H7 (cell line): Measurements from ENCODE around the gene CAB39L. TPM values are rescaled to one million over a fixed set of nuclear protein-coding genes. Genes with fewer than 3 reads are reported as not detected.

Experiments used
- DNase-seq: peaks from one replicate; pipeline ENCODE4 v3.0.0; 2012
- H3K27me3 ChIP-seq: 2 replicates; pipeline ENCODE4 v1.6.0; 2011; ENCODE audit warnings: mild to moderate bottlenecking, low read length; ENCODE audit not compliant: control insufficient read depth, insufficient read depth
- H3K36me3 ChIP-seq: replicated peaks from 2 replicates; pipeline ENCODE4 v1.5.1; 2011; ENCODE audit warnings: low read length; ENCODE audit not compliant: control insufficient read depth, insufficient read depth
- H3K4me3 ChIP-seq: 2 replicates; pipeline ENCODE4 v1.5.1; 2011; ENCODE audit warnings: low read depth, mild to moderate bottlenecking, control low read depth, low read length, moderate library complexity; ENCODE audit not compliant: insufficient read depth
- total RNA-seq: library from RNA; depleted of rRNA; stranded (reverse); fragments of >200 nt; shearing (Covaris generic); gene quantifications from 2 replicates; pipeline ENCODE4 v1.2.3, GENCODE V29; 2014

CAB39L gene
- total RNA-seq, 1 experiment from 2014 or later = 4.0 TPM

GRCh38 chr13:49357694-49358093 is 86.2 kb downstream of the CAB39L start:
- no peaks in the 10 kb centered on the region for H3K27me3 ChIP-seq
- no peak for DNase-seq
- H3K36me3 ChIP-seq = no peaks in the 10 kb centered on the region
- no peak overlapping the region for H3K4me3 ChIP-seq

DNA sequence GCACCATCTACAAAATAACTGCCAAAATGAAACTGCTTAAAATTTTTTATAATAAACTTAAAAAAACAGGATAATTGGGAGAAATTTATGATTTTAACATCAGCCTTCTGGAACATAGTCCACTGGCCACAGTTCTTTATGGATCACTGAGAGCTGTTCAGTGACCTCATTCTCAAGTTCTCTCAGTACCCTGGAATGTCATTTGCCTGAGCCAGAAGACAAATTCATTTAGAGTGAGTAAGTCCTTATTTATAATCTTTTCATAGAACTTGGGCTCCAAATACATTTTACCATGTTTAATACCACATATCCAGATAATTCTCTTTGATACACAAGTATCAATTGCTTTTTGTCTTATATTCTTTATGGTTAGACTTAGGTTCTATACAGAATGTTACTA is 87.6 kb downstream of the CAB39L start:
- no peaks in the 10 kb centered on the region for H3K36me3 ChIP-seq
- DNase-seq = no peak

DNA sequence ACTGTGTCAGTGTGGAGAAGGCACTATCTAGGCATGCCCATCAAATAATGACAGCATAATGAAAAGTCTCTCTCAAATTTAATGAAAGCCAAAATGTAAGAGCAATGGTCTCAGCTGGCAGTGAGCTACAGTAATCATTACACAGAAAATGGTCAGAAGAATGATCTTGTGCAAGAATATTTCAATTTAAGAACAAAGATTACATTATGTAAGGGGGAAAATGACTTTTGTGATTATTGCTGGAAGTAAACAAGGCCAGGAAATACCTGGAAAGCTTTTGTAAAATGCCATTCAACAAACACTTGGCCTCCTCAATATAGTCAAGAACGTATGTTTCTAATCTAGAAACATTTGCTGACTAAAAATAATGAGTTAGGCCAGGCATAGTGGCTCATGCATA is 89.1 kb downstream of the CAB39L start:
- Histone ChIP-seq H3K36me3 (no peaks in the 10 kb centered on the region), H3K27me3 (no peaks in the 10 kb centered on the region)
- no peak for DNase-seq

More for the DNA sequence above, 87.6 kb downstream of the CAB39L start:
- H3K4me3 ChIP-seq = no peak overlapping the region
- H3K27me3 ChIP-seq = no peaks in the 10 kb centered on the region

GRCh38 chr13:49353908-49354307 is 90.0 kb downstream of the CAB39L start:
- no peaks in the 10 kb centered on the region for H3K36me3 ChIP-seq
- no peak overlapping the region for H3K4me3 ChIP-seq
- no peaks in the 10 kb centered on the region for H3K27me3 ChIP-seq
- DNase-seq = no peak

More for the DNA sequence above, 89.1 kb downstream of the CAB39L start:
- no peak overlapping the region for H3K4me3 ChIP-seq

DNA sequence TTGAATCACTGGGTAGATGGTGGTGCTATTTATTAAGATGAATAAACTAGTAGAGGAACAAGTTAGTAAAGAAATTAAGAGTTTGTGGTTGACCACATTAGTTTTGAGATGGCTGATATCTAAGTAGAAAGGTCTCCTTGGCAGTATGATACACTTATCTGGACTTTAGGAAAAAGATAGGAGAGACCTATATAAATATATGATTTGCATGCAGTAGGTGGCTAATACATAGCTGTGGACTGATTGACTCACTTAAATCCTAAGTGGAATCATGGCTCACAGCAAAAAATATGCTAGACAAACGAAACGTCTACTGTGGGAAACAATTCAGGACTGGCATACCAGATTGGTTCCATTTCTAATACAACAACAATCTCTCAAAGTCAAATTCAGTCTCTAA is 92.0 kb downstream of the CAB39L start:
- no peak for DNase-seq
- no peaks in the 10 kb centered on the region for H3K36me3 ChIP-seq
- H3K4me3 ChIP-seq = no peak overlapping the region
- H3K27me3 ChIP-seq = no peaks in the 10 kb centered on the region

- no peaks in the 10 kb centered on the region for H3K27me3 ChIP-seq
- DNase-seq = peak; percentile 68
- no peak overlapping the region for H3K4me3 ChIP-seq
- H3K36me3 ChIP-seq = no peaks in the 10 kb centered on the region
These were observed 95.1 kb downstream of the CAB39L start for GRCh38 chr13:49348751-49349150.

- Histone ChIP-seq H3K4me3 (no peak overlapping the region), H3K36me3 (no peaks in the 10 kb centered on the region), H3K27me3 (no peaks in the 10 kb centered on the region)
- no peak for DNase-seq
These were observed 96.0 kb downstream of the CAB39L start for GRCh38 chr13:49347650-49348385.

DNA sequence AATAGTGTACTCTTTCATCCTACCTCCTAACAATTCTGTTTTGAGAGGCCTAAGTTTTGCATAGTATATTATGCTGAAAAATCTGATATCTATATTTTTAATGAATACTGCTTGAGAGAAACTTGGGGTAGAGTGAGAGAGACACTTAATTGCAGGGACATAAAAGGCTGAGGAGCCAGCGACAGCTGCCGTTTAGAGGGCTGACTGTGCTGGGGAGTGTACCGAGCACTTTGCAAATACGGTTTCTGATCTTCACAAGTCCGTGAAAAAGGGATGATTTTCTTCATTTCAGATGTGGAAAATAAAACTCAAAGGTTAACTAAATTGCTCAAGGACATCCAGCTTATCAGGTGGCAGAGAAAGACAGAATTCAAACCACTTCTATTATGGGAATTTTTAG is 97.4 kb downstream of the CAB39L start:
- no peak for DNase-seq
- no peak overlapping the region for H3K4me3 ChIP-seq
- H3K36me3 ChIP-seq = no peaks in the 10 kb centered on the region
- no peaks in the 10 kb centered on the region for H3K27me3 ChIP-seq

DNA sequence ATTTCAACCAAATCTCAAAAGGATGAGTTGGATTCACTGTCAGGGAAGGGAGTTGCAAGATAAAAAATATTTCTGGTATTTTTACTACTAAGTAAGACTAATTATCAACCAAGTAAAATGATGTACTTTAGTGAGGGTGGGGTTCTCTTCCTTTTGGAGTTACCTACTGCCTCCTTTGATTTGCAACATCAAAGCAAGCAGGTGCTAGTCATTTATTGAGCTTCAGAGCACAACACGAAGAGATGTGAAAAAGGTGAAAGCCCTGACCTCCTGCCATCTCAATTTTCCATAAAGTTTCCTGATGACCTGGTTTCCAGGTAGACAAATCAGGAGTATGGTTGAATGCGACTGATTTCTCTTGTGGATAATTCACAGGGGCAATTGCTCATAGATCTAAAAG is 100.1 kb downstream of the CAB39L start:
- Histone ChIP-seq H3K36me3 (no peaks in the 10 kb centered on the region), H3K4me3 (no peak overlapping the region), H3K27me3 (no peaks in the 10 kb centered on the region)
- no peak for DNase-seq

- no peaks in the 10 kb centered on the region for H3K36me3 ChIP-seq
These were observed 100.6 kb downstream of the CAB39L start for GRCh38 chr13:49343255-49343654.

DNA sequence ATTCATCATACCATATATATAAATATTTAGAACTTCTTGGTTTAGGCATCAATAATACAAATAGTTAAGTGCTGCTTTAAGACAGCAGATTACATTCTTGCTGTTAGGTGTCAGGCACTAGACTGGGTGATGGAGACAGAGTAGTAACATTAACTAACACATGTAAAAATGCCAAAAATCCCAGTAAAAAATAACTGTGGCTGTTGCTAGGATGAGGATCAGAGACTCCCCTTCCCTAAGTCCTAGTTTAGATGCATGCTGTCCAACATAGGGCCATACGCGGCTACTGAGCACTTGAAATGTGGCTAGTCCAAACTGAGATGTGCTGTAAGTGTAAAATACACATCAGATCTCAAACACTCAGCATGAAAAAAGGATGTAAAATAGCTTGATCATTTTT is 101.4 kb downstream of the CAB39L start:
- Histone ChIP-seq H3K27me3 (no peaks in the 10 kb centered on the region), H3K4me3 (no peak overlapping the region), H3K36me3 (no peaks in the 10 kb centered on the region)
- no peak for DNase-seq

More at GRCh38 chr13:49343255-49343654, 100.6 kb downstream of the CAB39L start:
- H3K4me3 ChIP-seq = no peak overlapping the region
- no peak for DNase-seq
- H3K27me3 ChIP-seq = no peaks in the 10 kb centered on the region

DNA sequence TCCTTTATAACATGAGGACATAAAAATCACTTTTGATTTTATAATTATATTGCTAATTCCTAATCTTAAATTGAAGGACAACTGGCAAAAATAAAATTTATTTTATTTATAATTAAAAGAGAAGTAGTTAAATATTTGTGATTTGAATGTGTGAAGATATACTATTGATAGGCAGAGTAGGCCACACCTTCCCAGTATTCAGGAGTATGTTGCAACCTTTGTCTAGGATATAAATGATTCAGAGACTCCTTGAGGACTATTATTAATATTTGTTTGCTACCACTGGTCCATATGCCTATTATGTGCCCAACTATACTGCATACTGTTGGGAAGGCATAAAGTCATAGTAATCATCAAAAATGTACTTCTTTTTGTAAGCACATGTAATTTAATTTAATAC is 101.9 kb downstream of the CAB39L start:
- Histone ChIP-seq H3K27me3 (no peaks in the 10 kb centered on the region), H3K36me3 (no peaks in the 10 kb centered on the region), H3K4me3 (no peak overlapping the region)
- no peak for DNase-seq

DNA sequence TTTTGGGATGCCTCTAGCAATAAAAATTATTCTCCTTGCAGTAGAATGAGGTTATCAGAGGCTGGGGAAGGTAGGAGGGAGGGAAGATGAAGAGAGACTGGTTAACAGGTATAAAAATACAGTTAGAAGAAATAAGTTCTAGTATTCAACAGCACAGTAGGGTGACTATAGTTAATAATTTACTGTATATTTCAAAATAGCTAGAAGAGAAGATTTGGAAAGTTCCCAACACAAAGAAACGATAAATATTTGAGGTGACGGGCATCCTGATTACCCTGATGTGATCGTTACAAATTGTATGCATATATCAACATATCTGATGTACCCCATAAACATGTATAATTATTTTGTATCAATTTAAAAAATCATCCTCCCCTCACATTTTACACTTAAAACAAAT is 102.3 kb downstream of the CAB39L start:
- Histone ChIP-seq H3K27me3 (no peaks in the 10 kb centered on the region), H3K36me3 (no peaks in the 10 kb centered on the region), H3K4me3 (no peak overlapping the region)
- DNase-seq = no peak

GRCh38 chr13:49340161-49340560 is 103.7 kb downstream of the CAB39L start:
- H3K27me3 ChIP-seq = no peaks in the 10 kb centered on the region
- H3K4me3 ChIP-seq = no peak overlapping the region
- no peak for DNase-seq
- no peaks in the 10 kb centered on the region for H3K36me3 ChIP-seq

- Histone ChIP-seq H3K36me3 (no peaks in the 10 kb centered on the region), H3K4me3 (no peak overlapping the region), H3K27me3 (no peaks in the 10 kb centered on the region)
- DNase-seq = no peak
These were observed 107.2 kb downstream of the CAB39L start for GRCh38 chr13:49336655-49337054.

GRCh38 chr13:49330546-49330864 is 113.4 kb downstream of the CAB39L start:
- no peak for DNase-seq
- Histone ChIP-seq H3K27me3 (no peaks in the 10 kb centered on the region), H3K36me3 (no peaks in the 10 kb centered on the region), H3K4me3 (no peak overlapping the region)
